ENCODE results near the gene ARHGDIA.

GRCh38 chr17:81842725-81843504 is 28.2 kb downstream of the ARHGDIA start:
- TF ChIP-seq, protein P1, sequence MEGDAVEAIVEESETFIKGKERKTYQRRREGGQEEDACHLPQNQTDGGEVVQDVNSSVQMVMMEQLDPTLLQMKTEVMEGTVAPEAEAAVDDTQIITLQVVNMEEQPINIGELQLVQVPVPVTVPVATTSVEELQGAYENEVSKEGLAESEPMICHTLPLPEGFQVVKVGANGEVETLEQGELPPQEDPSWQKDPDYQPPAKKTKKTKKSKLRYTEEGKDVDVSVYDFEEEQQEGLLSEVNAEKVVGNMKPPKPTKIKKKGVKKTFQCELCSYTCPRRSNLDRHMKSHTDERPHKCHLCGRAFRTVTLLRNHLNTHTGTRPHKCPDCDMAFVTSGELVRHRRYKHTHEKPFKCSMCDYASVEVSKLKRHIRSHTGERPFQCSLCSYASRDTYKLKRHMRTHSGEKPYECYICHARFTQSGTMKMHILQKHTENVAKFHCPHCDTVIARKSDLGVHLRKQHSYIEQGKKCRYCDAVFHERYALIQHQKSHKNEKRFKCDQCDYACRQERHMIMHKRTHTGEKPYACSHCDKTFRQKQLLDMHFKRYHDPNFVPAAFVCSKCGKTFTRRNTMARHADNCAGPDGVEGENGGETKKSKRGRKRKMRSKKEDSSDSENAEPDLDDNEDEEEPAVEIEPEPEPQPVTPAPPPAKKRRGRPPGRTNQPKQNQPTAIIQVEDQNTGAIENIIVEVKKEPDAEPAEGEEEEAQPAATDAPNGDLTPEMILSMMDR (IDR thresholded peaks at IDR 0.05 in 8 of 11, conservative IDR thresholded peaks at IDR 0.05 in 3 of 11): no peak
- no peak for TF ChIP-seq POLR2A (IDR thresholded peaks at IDR 0.05)
